ENCODE measurements around the gene TCOF1.

Gene TCOF1

DNA sequence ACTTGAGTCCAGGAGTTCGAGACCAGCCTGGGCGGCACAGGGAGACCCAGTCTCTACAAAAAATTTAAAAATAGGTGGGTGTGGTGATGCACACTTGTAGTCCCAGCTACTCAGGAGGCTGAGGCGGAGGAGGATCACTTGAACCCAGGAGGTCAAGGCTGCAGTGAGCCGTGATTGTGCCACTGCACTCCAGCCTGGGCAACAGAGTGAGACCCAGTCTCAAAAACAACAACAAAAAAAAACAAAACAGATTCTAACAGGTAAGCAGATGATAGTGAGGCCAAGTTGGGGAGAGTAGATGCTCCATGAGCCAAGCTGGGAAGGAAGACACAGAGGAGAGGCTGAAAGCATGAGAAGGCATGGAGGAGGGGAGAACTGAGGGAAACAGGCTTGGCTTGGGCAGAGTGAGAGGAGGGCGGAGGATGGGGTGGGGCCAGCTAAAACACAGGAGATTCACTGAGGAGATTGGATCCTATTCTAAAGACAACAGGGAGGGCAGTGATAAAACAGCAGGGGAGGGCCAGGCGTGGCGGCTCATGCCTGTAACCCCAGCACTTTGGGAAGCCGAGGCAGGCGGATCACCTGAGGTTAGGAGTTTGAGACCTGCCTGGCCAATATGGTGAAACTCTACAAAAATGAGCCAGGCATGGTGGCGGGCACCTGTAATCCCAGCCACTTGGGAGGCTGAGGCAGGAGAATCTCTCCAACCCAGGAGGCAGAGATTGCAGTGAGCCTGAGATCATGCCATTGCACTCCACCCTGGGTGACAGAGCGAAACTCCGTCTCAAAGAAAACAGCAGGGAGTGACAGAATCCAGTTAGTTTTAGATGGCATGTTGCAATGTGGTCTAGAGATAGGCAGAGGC, 83.7 kb downstream of the TCOF1 start:
- no peak for DNase-seq (ENCODE audit: extremely low read depth, low read depth)
- TF ChIP-seq, protein P1, sequence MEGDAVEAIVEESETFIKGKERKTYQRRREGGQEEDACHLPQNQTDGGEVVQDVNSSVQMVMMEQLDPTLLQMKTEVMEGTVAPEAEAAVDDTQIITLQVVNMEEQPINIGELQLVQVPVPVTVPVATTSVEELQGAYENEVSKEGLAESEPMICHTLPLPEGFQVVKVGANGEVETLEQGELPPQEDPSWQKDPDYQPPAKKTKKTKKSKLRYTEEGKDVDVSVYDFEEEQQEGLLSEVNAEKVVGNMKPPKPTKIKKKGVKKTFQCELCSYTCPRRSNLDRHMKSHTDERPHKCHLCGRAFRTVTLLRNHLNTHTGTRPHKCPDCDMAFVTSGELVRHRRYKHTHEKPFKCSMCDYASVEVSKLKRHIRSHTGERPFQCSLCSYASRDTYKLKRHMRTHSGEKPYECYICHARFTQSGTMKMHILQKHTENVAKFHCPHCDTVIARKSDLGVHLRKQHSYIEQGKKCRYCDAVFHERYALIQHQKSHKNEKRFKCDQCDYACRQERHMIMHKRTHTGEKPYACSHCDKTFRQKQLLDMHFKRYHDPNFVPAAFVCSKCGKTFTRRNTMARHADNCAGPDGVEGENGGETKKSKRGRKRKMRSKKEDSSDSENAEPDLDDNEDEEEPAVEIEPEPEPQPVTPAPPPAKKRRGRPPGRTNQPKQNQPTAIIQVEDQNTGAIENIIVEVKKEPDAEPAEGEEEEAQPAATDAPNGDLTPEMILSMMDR (IDR thresholded peaks at IDR 0.05; ENCODE audit: low read depth, low read length): no peak

- no peak for DNase-seq (ENCODE audit: extremely low read depth, low read depth)
- TF ChIP-seq, protein P1 (IDR thresholded peaks at IDR 0.05; ENCODE audit: low read depth, low read length): no peak
Measured at GRCh38 chr5:150441813-150442698, 84.6 kb downstream of the TCOF1 start.

- TF ChIP-seq, protein P1 (IDR thresholded peaks at IDR 0.05; ENCODE audit: low read depth, low read length): no peak
- no peak for DNase-seq (ENCODE audit: extremely low read depth, low read depth)
Measured at GRCh38 chr5:150442699-150443080, 85.2 kb downstream of the TCOF1 start.

DNA sequence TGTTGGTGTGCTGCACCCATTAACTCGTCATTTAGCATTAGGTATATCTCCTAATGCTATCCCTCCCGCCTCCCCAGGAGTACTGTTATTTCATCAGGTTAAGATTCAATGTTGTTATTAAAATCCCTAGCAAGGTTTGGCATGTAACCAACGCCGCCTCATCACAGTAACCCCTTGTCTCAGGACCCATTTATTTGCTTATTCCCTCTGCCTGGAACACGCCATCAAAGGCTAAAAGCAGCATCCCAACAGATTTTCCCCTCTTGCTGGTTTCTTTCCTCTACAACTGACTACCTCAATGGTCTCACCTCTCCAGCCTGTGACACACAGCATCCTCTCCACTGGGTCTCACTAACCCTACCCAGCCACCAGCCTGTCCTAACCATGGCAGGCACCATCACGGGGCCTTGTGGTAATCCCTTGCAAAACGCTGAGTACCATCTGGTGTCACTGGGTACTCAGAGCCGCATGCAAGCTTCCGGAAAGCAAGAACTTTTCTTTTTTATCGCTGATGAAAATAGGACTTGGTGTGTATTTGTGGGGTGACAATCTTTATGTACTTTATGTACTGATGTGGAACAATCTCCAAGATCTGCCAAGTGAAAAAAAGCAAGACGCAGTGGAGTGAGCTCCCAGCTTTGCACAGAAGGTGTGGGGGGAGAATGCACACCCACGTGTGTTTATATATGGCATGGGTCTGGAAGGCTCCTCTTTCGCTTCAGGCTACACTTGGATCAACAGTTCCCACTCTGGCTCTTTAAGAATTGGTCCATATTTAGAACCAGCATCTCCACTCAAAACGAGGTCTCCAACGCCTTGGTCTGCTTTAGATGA, 86.0 kb downstream of the TCOF1 start:
- no peak for DNase-seq (ENCODE audit: extremely low read depth, low read depth)

DNA sequence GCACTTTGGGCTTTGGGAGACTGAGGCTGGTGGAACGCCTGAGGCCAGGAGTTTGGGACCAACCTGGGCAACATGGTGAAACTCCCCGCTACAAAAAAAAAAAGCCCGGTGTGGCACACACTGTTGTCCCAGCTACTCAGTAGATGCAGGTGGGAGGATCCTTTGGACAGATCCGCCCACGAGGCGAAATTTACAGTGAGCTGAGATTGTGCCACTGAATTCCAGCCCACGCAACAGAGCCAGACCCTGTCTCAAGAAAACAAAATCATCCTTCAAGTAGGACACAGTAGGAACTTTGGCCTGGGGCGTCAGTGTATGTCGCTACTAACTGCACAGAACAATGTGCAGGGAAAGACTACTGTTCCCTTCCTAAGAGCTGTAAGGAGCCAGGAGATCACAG, 87.3 kb downstream of the TCOF1 start:
- no peak for DNase-seq (ENCODE audit: extremely low read depth, low read depth)
- TF ChIP-seq, protein P1 (IDR thresholded peaks at IDR 0.05; ENCODE audit: low read depth, low read length): no peak

More for the DNA sequence above, 86.0 kb downstream of the TCOF1 start:
- TF ChIP-seq, protein P1 (IDR thresholded peaks at IDR 0.05; ENCODE audit: low read depth, low read length): no peak

DNA sequence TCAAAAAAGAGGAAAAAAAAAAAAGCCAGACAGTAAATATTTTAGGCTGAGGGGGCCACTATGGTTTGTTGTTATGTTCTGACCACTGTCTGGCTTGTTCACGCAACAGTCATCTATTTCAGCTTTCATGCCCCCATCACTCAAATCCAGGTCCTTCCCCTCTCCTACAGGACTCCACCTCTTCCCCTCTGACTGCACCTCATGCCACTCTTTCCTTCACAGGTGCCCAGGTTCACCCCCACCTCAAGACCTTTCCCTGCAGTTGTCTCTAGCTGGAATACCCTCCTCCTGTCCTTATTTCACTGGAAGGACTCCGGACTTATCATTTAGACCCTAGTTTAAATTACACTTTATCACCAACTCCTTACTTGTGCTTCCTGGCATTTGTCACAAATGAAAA, 88.6 kb downstream of the TCOF1 start:
- DNase-seq (ENCODE audit: extremely low read depth, low read depth): no peak
- TF ChIP-seq, protein P1 (IDR thresholded peaks at IDR 0.05; ENCODE audit: low read depth, low read length): no peak

Data from AG09319 (cell line).